OCI-LY3 (cell line): ENCODE results near the gene TNFRSF14.
"Not testable (repeated sequence)": the region's sequence is repeated elsewhere in the genome, so short reads cannot be mapped to it uniquely, and the experiment has no call there.

Source experiments
- H2AFZ ChIP-seq: fragments of 200-600, 300-600 bp; shearing (Covaris generic); 2 replicates; pipeline ENCODE4 v1.6.0; 2014; ENCODE audit warnings: antibody characterized with exemption, low read depth, low read length
- H3K27ac ChIP-seq: fragments of 200-600, 300-600 bp; sonication (generic); 2 replicates; pipeline ENCODE4 v1.5.1; 2014; ENCODE audit warnings: mild to moderate bottlenecking, low read length, moderate library complexity, mixed read lengths
- H3K27me3 ChIP-seq: fragments of 200-600, 300-600 bp; sonication (generic); 2 replicates; pipeline ENCODE4 v1.6.1; 2014; ENCODE audit warnings: low read depth, low read length, mixed read lengths
- H3K36me3 ChIP-seq: fragments of 200-600, 300-600 bp; sonication (generic); replicated peaks from 2 replicates; pipeline ENCODE3; 2014; ENCODE audit warnings: low read depth, low read length, mixed read lengths
- H3K4me1 ChIP-seq: fragments of 300-600, 200-600 bp; sonication (generic); 2 replicates; pipeline ENCODE4 v1.6.1; 2014; ENCODE audit warnings: low read length, mixed read lengths
- H3K4me2 ChIP-seq: fragments of 200-600, 300-600 bp; sonication (generic); 2 replicates; pipeline ENCODE4 v1.6.1; 2014; ENCODE audit warnings: low read length, mixed read lengths
- H3K4me3 ChIP-seq: fragments of 300-600, 200-600 bp; sonication (generic); 2 replicates; pipeline ENCODE4 v1.5.1; 2014; ENCODE audit warnings: antibody characterized with exemption, mild to moderate bottlenecking, low read length, moderate library complexity
- H3K79me2 ChIP-seq: fragments of 300-600, 200-600 bp; shearing (Covaris generic); 2 replicates; pipeline ENCODE4 v1.6.1; 2014; ENCODE audit warnings: mild to moderate bottlenecking, low read length, mixed read lengths
- H3K9ac ChIP-seq: fragments of 300-600, 200-600 bp; shearing (Covaris generic); 2 replicates; pipeline ENCODE4 v1.6.0; 2014; ENCODE audit warnings: mild to moderate bottlenecking, low read length, moderate library complexity
- H3K9me3 ChIP-seq: fragments of 200-600, 300-600 bp; shearing (Covaris generic); 2 replicates; pipeline ENCODE4 v1.6.1; 2014; ENCODE audit warnings: low read length, mixed read lengths; ENCODE audit not compliant: insufficient read depth
- H4K20me1 ChIP-seq: fragments of 200-600, 300-600 bp; sonication (generic); 2 replicates; pipeline ENCODE4 v1.6.1; 2016; ENCODE audit warnings: low read length, mixed read lengths; ENCODE audit not compliant: insufficient read depth
- EZH2phosphoT487 ChIP-seq: fragments of 200-600 bp; shearing (Covaris generic); IDR thresholded peaks from 2 replicates; pipeline ENCODE4 v1.6.1; 2018; ENCODE audit warnings: antibody characterized with exemption, mixed run types, low read depth
- TF ChIP-seq, protein P1 (sequence below): fragments of 200-600, 300-600 bp; sonication (generic); IDR thresholded peaks from 2 replicates; pipeline ENCODE4 v1.5.1; 2014; ENCODE audit warnings: antibody characterized with exemption, low read length, low read depth

The TNFRSF14 gene

DNA sequence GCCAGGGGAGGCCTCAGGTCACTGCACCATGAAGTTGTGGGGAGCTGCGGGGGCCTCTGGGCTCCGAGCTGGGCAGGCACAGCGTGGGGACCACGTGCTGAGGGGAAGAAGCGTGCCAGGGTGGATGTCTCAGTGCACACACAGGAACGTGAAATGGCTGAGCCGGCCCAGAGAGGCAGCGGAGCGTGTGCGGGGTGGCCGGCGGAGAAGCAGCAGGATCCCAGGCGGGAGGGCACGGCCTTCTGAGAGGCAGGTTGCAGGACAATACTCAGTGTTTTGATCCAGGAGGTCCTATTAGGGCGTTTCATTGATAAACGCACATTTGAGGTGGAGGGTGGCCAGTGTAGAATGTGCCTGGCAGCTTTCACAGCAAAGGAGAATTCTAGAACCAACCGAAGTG lies 12.9 kb downstream of the TNFRSF14 start:
- H3K9me3 ChIP-seq: peaks cover 10% of the 10 kb centered on the region; the same call in 1 of the 2 replicates
- no peak for TF ChIP-seq EZH2phosphoT487
- TF ChIP-seq, protein P1, sequence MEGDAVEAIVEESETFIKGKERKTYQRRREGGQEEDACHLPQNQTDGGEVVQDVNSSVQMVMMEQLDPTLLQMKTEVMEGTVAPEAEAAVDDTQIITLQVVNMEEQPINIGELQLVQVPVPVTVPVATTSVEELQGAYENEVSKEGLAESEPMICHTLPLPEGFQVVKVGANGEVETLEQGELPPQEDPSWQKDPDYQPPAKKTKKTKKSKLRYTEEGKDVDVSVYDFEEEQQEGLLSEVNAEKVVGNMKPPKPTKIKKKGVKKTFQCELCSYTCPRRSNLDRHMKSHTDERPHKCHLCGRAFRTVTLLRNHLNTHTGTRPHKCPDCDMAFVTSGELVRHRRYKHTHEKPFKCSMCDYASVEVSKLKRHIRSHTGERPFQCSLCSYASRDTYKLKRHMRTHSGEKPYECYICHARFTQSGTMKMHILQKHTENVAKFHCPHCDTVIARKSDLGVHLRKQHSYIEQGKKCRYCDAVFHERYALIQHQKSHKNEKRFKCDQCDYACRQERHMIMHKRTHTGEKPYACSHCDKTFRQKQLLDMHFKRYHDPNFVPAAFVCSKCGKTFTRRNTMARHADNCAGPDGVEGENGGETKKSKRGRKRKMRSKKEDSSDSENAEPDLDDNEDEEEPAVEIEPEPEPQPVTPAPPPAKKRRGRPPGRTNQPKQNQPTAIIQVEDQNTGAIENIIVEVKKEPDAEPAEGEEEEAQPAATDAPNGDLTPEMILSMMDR: no peak

GRCh38 chr1:2569703-2570102 lies 13.5 kb downstream of the TNFRSF14 start:
- not testable (repeated sequence) for H3K79me2 ChIP-seq, H3K4me3 ChIP-seq, H3K4me2 ChIP-seq, H3K27ac ChIP-seq, H2AFZ ChIP-seq, H3K27me3 ChIP-seq, H3K9ac ChIP-seq, H4K20me1 ChIP-seq
- H3K9me3 ChIP-seq: peaks cover 15% of the 10 kb centered on the region; the same call in 1 of the 2 replicates
- H3K4me1 ChIP-seq: peaks cover 18% of the 10 kb centered on the region
- H3K36me3 ChIP-seq: peaks cover 12% of the 10 kb centered on the region

More for the DNA sequence above, 12.9 kb downstream of the TNFRSF14 start:
- Histone ChIP-seq H2AFZ (no peak overlapping the region), H3K4me2 (no peak overlapping the region), H4K20me1 (no peaks in the 10 kb centered on the region), H3K9ac (no peak overlapping the region), H3K4me3 (no peak overlapping the region), H3K36me3 (peaks cover 12% of the 10 kb centered on the region), H3K27ac (no peak overlapping the region), H3K27me3 (no peaks in the 10 kb centered on the region), H3K79me2 (no peaks in the 10 kb centered on the region), H3K4me1 (peaks cover 16% of the 10 kb centered on the region)

DNA sequence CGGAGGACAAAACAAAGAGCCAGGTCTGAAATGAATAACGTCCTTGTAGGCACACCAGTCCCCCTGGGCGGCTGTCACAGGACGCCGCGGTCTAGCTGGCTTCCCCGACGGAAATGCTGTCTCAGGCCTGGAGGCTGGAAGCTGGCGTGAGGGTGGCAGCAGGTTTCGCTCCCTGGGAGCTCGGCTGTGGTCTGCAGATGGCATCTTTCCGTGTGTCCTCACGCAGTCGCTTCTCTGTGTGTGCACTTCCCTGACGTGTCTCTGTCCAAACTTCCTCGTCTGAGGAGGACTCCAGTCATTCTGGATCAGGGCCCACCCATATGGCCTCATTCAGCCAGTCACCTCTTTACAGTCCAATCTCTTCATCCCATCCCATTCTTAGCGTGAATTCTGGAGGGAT lies 14.2 kb downstream of the TNFRSF14 start:
- Histone ChIP-seq H3K27me3 (no peaks in the 10 kb centered on the region), H3K4me1 (peaks cover 18% of the 10 kb centered on the region), H3K4me2 (no peak overlapping the region), H4K20me1 (no peaks in the 10 kb centered on the region), H3K79me2 (no peaks in the 10 kb centered on the region), H3K4me3 (no peak overlapping the region), H3K36me3 (peaks cover 12% of the 10 kb centered on the region), H3K9ac (no peak overlapping the region), H3K27ac (no peak overlapping the region), H2AFZ (no peak overlapping the region), H3K9me3 (peaks cover 15% of the 10 kb centered on the region; the same call in 1 of the 2 replicates)
- TF ChIP-seq EZH2phosphoT487: no peak
- TF ChIP-seq, protein P1: no peak

DNA sequence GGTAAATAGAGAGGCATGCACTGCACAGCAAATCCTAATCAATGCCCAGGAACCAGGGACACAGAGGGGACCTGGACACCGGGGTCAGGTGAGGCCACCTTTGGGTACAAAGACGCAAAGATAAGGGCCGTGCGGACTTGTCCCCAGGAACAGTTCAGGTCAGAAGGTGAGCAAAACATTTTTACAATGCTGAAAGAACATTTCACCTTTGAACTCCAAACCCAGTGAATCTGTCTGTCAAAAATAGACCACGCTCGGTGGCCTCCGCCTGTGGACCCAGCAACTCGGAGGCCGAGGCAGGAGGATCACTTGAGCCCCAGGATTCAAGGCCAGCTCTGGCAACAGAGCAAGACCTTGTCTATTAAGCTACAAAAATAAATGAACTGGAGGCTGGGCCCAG lies 15.2 kb downstream of the TNFRSF14 start:
- no peaks in the 10 kb centered on the region for H4K20me1 ChIP-seq
- H3K27ac ChIP-seq: no peak overlapping the region
- no peak for TF ChIP-seq EZH2phosphoT487
- TF ChIP-seq, protein P1: no peak
- no peak overlapping the region for H3K4me3 ChIP-seq
- no peaks in the 10 kb centered on the region for H3K79me2 ChIP-seq
- no peaks in the 10 kb centered on the region for H3K27me3 ChIP-seq
- peaks cover 12% of the 10 kb centered on the region for H3K36me3 ChIP-seq
- no peak overlapping the region for H3K4me2 ChIP-seq
- no peak overlapping the region for H2AFZ ChIP-seq
- no peak overlapping the region for H3K9ac ChIP-seq
- peaks cover 15% of the 10 kb centered on the region; the same call in 1 of the 2 replicates for H3K9me3 ChIP-seq
- peaks cover 27% of the 10 kb centered on the region for H3K4me1 ChIP-seq
